ENCODE data around the gene INIP. TPM values are rescaled to one million over a fixed set of nuclear protein-coding genes. Genes with fewer than 3 reads are reported as not detected.
A peak's percentile ranks its signal among the peaks of the same experiment; 100 is the strongest.

INIP gene, protein sequence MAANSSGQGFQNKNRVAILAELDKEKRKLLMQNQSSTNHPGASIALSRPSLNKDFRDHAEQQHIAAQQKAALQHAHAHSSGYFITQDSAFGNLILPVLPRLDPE
- 11.0 and 32.0 TPM in 2 replicates for total RNA-seq (2011; cell fraction: chromatin; rRNA removed; ENCODE audit: low replicate concordance)
- total RNA-seq (2011; cell fraction: nucleolus; rRNA removed): 9.7 and 10.3 TPM in 2 replicates
- total RNA-seq (2011; cell fraction: nucleoplasm; rRNA removed): 13.9 and 24.1 TPM in 2 replicates
- total RNA-seq (2014; rRNA removed) (11.9 and 17.8 TPM in 2 replicates), total RNA-seq (2014; rRNA removed; fragmentation: Illumina TruSeq; extraction: Trizol) (38.8 and 47.6 TPM in 2 replicates), total RNA-seq (2015; rRNA removed; fragmentation: Illumina TruSeq; extraction: Trizol) (30.9 and 32.1 TPM in 2 replicates), total RNA-seq (2021) (28.5 and 33.0 TPM in 2 replicates), polyA plus RNA-seq (2011; rRNA removed) (47.2 and 56.8 TPM in 2 replicates), polyA plus RNA-seq (2014; fragmentation: Illumina TruSeq; extraction: Trizol) (28.7 and 37.3 TPM in 2 replicates), polyA plus RNA-seq (2014; fragmentation: Nextera tagmentation; extraction: Ambion mirVana) (10 to 100 TPM; 87.0 to 87.9 TPM), polyA plus RNA-seq (2014; rRNA removed) (26.0 and 30.0 TPM in 2 replicates), polyA minus RNA-seq (2011; rRNA and poly(A)+ RNA removed) (41.9 and 45.6 TPM in 2 replicates), Bru-seq, nascent RNA (percentile 77 among the genes with signal in this experiment), BruChase-seq, experiment 1, labeled RNA remaining after a 2-hour chase (percentile 85 among the genes with signal in this experiment), BruChase-seq, experiment 2, labeled RNA remaining after a 6-hour chase (percentile 86 among the genes with signal in this experiment)
- 9.6 and 24.1 TPM in 2 replicates for polyA plus RNA-seq (2011; cell fraction: cytosol; rRNA removed)
- 6.4 and 10.8 TPM in 2 replicates for polyA plus RNA-seq (2011; cell fraction: nucleus; rRNA removed)
- polyA plus RNA-seq (2012): 20.4 and 29.5 TPM in 2 replicates
- polyA minus RNA-seq (2011; cell fraction: cytosol; rRNA and poly(A)+ RNA removed): 9.2 and 13.8 TPM in 2 replicates
- polyA minus RNA-seq (2011; cell fraction: nucleus; rRNA and poly(A)+ RNA removed): 7.0 and 10.2 TPM in 2 replicates
- long read RNA-seq, experiment 1, full-length matches to known transcripts: 49 of 79 reads
- long read RNA-seq, experiment 1, partial matches to known transcripts: 2 of 79 reads
- long read RNA-seq, experiment 1, other reads (novel, unspliced or antisense): 28 of 79 reads
- long read RNA-seq, experiment 2, full-length matches to known transcripts: 7 of 20 reads
- long read RNA-seq, experiment 2, partial matches to known transcripts: 1 of 20 reads
- long read RNA-seq, experiment 2, other reads (novel, unspliced or antisense): 12 of 20 reads
- long read RNA-seq, experiment 3, full-length matches to known transcripts: 11 of 20 reads
- long read RNA-seq, experiment 3, partial matches to known transcripts: 0 of 20 reads
- long read RNA-seq, experiment 3, other reads (novel, unspliced or antisense): 9 of 20 reads

DNA sequence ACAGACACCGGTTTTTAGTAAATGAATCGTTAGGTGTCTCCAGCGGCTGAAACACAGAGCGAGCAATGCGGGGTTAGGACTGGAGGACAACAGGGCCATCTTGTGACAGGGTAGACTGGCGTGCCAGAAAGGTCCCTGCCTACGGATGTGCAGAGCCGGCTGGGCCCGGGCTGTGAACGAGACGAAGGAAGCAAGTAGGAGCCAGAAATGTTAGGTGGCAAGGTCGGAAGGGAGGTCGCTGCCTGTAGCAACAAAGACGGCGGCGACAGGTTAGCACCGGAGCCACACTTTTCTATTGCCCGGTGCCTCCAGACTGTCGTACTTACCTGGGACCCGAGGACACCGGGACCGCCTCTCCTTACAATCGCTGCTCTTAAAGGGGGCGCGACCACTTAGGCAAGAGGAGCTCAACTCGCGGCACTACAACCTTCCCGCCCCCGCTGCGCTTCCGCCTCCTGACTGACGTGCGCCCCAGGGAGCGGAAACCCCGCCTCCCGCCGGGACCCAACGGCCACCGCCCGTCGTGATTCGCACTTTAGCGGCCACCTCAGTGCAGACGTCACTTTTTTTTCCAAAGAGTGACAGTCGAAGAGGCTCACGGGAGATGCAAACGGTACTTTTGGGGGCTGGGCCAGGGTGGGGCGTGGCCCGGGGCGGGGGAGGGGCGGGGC is at the start of gene INIP:
Gene INIP (minus strand): TSS at position 457 of the 671 bp plus-strand sequence. CDS start 1,632 bp downstream, outside the sequence.
- POLR2A ChIA-PET: interaction anchor here (0.6 to 2.3 kb wide), 4 partner anchors 10 to 233 kb away, joined by 3 to 15 read pairs (median 6); no protein-coding TSS in a partner anchor
- WGBS (ENCODE audit: insufficient coverage, low coverage, missing lambda C conversion rate): under 1% methylated on average over 48 of the region's 51 CpGs
- H3K27me3 ChIP-seq (ENCODE audit: control insufficient read depth in 2 of 2, insufficient read depth in 2 of 2, low read length in 2 of 2): no peaks in the 10 kb centered on the region
- peak within 1 kb of the TSS; percentile 91 for H3K27ac ChIP-seq (ENCODE audit: extremely low read depth, low read depth, low read length)
- H2AFZ ChIP-seq (ENCODE audit: low read depth, low read length): peak within 1 kb of the TSS; percentile 99
- ATAC-seq (peak; percentile 98), DNase-seq (ENCODE audit: extremely low read depth in 1 of 4, low spot score in 3 of 4) (peak; percentile 95 to 98 (median 96)), FAIRE-seq (peak; percentile 98)
- in situ Hi-C loops (cut with MboI) (no loop called here), intact Hi-C loops (cut with micrococcal nuclease) (loop anchor here (10.0 kb wide), 2 partner anchors 213 to 633 kb away; no protein-coding TSS in a partner anchor)
- no peaks in the 10 kb centered on the region for H3K9me1 ChIP-seq (ENCODE audit: control insufficient read depth, insufficient read depth, low read length)
- CTCF ChIA-PET (ENCODE audit: low intra/inter-chr PET ratio): no interaction called here
- H3K4me1 ChIP-seq (replicated peaks in 1 of 2; ENCODE audit: control insufficient read depth in 2 of 2, insufficient read depth in 2 of 2, low read length in 2 of 2): peaks cover 0 to 6% of the 10 kb centered on the region in 2 experiments; a peak in 3 of 5 replicates
- peaks cover 42% of the 10 kb centered on the region for H3K79me2 ChIP-seq (ENCODE audit: control insufficient read depth, insufficient read depth, low read length)
- peak within 1 kb of the TSS; percentile 89 for H3K4me2 ChIP-seq (ENCODE audit: insufficient read depth, low read length)
- H3K36me3 ChIP-seq (ENCODE audit: control insufficient read depth, insufficient read depth, low read length): peaks cover 17% of the 10 kb centered on the region
- H4K20me1 ChIP-seq (replicated peaks; ENCODE audit: control insufficient read depth, insufficient read depth, low read length): no peaks in the 10 kb centered on the region
- H3K4me3 ChIP-seq: peak within 1 kb of the TSS; percentile 79
- BruUV-seq (replicated peaks): TSS peak; percentile 89
- H3K9ac ChIP-seq (ENCODE audit: insufficient read depth in 1 of 2, low read depth in 2 of 2, low read length in 2 of 2): peak within 1 kb of the TSS; percentile 91 to 94
- no peaks in the 10 kb centered on the region for H3K9me3 ChIP-seq (replicated peaks; ENCODE audit: control insufficient read depth, insufficient read depth, low read depth, low read length)
- TF ChIP-seq POLR2AphosphoS2 (IDR thresholded peaks at IDR 0.05; ENCODE audit: low read length) (no peak), PPARD (CRISPR knock-in tag; IDR thresholded peaks at IDR 0.05) (no peak), RHOXF2B (CRISPR knock-in tag; conservative IDR thresholded peaks at IDR 0.05) (no peak), ZKSCAN8 (CRISPR knock-in tag; IDR thresholded peaks at IDR 0.05) (no peak), RUNX1 (IDR thresholded peaks at IDR 0.05; ENCODE audit: low read depth) (no peak), U2AF2 (optimal IDR thresholded peaks at IDR 0.05; ENCODE audit: low read depth, low read length) (no peak), LEF1 (IDR thresholded peaks at IDR 0.05) (no peak), RBM17 (IDR thresholded peaks at IDR 0.05; ENCODE audit: borderline replicate concordance, low read depth, low read length) (no peak), TSC22D4 (tag; IDR thresholded peaks at IDR 0.05) (no peak), ZNF707 (CRISPR knock-in tag; conservative IDR thresholded peaks at IDR 0.05) (no peak), ETV6 (IDR thresholded peaks at IDR 0.05; ENCODE audit: borderline replicate concordance in 1 of 2, low read depth in 2 of 2, low read length in 1 of 2) (no peak), ETV6 (CRISPR knock-in tag; IDR thresholded peaks at IDR 0.05; ENCODE audit: borderline replicate concordance) (no peak)
- TF ChIP-seq, protein P1, sequence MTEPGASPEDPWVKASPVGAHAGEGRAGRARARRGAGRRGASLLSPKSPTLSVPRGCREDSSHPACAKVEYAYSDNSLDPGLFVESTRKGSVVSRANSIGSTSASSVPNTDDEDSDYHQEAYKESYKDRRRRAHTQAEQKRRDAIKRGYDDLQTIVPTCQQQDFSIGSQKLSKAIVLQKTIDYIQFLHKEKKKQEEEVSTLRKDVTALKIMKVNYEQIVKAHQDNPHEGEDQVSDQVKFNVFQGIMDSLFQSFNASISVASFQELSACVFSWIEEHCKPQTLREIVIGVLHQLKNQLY (CRISPR knock-in tag; conservative IDR thresholded peaks at IDR 0.05): no peak
- TF ChIP-seq, protein P2, sequence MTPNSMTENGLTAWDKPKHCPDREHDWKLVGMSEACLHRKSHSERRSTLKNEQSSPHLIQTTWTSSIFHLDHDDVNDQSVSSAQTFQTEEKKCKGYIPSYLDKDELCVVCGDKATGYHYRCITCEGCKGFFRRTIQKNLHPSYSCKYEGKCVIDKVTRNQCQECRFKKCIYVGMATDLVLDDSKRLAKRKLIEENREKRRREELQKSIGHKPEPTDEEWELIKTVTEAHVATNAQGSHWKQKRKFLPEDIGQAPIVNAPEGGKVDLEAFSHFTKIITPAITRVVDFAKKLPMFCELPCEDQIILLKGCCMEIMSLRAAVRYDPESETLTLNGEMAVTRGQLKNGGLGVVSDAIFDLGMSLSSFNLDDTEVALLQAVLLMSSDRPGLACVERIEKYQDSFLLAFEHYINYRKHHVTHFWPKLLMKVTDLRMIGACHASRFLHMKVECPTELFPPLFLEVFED (CRISPR knock-in tag; conservative IDR thresholded peaks at IDR 0.05): no peak
